Cardiac atrium fibroblast (primary cell): ENCODE results near the gene PSG4. TPM values are rescaled to one million over a fixed set of nuclear protein-coding genes. Genes with fewer than 3 reads are reported as not detected.

ENCODE experiments used
- total RNA-seq: library from RNA; depleted of rRNA; stranded (reverse); fragments of >200 nt; gene quantifications from 2 replicates; pipeline ENCODE4 v1.2.3, GENCODE V29; 2015

Gene PSG4
- total RNA-seq: 0.18 and 0.49 TPM in 2 replicates

GRCh38 chr19:43205471-43206105 lies at the start of gene PSG4:
TSS of gene PSG4 (minus strand) at chr19:43205638. CDS start at chr19:43205536, 102 bp downstream.

GRCh38 chr19:43186311-43186935 lies 19.0 kb downstream of the PSG4 start, which contains the start of gene PSG5:
TSS of gene PSG5 (minus strand) at chr19:43186536. CDS start at chr19:43186405, 131 bp downstream.

Other genes with a start within 250 kb of the PSG4 start
- gene PSG11, start 179.2 kb downstream of the PSG4 start, total RNA-seq: not detected in 2 replicates
- gene PSG2, start 122.9 kb downstream of the PSG4 start, total RNA-seq: not detected in 2 replicates
- gene PSG5, start 19.1 kb downstream of the PSG4 start, total RNA-seq: 0.18 TPM in 1 of 2 replicates, not detected in the other
- gene PSG9, start 63.9 kb upstream of the PSG4 start, total RNA-seq: not detected in 2 replicates
- gene CD177, start 148.0 kb upstream of the PSG4 start, total RNA-seq: not detected in 2 replicates
- not detected in 2 replicates for gene TEX101, start 209.3 kb upstream of the PSG4 start, total RNA-seq